ENCODE results near the gene TNNI3.
"Not testable (repeated sequence)": the region's sequence is repeated elsewhere in the genome, so short reads cannot be mapped to it uniquely, and the experiment has no call there.

Gene TNNI3

GRCh38 chr19:55112246-55112776 is 45.2 kb downstream of the TNNI3 start:
- DNase-seq, result no peak

GRCh38 chr19:55111238-55111831 is 46.2 kb downstream of the TNNI3 start:
- DNase-seq, result no peak

DNA sequence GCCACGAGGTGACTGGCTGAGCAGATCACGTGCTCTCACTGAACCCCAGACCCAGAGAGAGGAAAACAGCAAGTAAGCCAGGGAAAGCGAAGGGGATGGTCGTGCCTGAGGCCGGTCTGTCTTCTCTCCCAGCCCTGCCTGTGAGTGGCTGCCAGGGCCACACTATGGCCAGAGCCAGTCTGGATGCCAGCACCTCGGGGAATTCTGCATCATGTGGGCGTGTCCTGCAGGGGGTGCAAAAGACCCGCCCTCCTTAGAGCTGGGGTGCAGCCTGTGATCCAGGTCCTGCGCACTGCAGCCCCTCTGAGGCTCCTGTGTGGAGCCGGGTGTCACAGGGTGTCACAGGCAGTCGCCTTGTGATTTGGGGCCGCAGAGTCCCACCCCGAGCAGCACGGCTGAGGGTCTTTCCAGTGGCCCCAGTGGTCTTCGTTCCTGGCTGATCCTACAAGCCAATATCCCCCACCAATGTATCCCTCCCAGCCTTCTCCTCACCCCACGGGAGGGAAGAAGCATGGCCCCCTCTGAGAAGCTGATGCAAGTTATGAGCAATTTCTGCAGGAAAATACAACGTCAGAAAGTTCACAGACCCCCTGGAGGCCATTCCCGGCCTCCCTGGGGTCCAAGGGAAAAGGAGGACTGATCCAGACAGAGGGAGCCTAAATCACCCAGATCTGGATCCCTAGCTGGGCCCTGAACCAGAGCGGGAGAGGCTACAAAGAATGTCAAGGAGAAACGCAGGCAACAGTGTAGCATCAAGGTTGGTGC is 47.8 kb downstream of the TNNI3 start:
- DNase-seq, result no peak

DNA sequence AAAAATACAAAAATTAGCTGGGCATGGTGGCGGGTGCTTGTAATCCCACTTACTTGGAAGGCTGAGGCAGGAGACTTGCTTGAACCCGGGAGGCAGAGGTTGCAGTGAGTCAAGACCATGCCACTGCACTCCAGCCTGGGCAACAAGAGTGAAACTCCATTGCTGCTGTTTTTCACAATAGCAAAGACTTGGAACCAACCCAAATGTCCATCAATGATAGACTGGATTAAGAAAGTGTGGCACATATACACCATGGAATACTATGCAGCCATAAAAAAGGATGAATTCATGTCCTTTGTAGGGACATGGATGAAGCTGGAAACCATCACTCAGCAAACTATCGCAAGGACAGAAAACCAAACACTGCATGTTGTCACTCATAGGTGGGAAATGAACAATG is 50.3 kb downstream of the TNNI3 start:
- not testable (repeated sequence) for DNase-seq

GRCh38 chr19:55106591-55106990 is 50.9 kb downstream of the TNNI3 start:
- no peak for DNase-seq

DNA sequence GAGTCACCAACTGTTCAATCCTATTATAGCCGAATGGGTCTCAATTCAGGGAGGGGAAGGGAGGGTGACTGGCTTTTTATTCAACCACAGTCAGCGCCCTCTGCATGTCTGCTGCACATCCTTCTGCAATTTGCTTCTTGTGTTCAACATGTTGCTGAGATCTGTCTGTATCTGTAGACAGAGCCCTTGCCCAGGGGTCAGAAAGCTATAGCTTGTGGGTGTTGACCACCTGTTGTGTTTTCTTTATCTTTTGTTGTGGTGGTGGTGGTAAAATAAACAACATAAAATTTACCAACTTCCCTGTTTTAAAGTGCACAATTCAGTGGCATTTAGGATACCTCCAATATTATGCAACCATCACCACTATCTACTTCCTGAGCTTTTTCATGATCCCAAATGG is 52.3 kb downstream of the TNNI3 start:
- DNase-seq, result no peak

DNA sequence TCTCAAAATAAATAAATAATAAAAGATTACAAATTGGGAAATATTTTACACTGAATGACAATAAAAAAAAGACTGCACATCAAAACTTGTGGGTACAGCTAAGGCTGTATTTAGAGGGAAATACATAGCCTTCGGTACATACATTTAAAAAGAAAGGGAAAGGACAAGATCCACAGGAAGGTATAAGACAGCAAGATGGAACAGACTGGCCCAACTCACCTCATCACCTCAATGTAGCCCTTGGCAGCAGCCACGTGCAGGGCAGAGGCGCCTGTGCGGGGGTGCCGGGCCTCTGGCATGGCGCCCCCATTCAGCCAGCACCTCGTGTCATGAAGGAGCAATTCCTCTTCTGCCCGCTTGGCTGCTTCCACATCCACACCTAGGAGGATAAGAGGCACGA is 54.3 kb downstream of the TNNI3 start:
- no peak for DNase-seq
